Activated CD8-positive, alpha-beta T cell treated with anti-CD3 and anti-CD28 coated beads, Interleukin-2, amount 10 ng/mL, durations not matched to agents 7 days and 5 days (primary cell): ENCODE results near the gene ASPRV1. TPM values are rescaled to one million over a fixed set of nuclear protein-coding genes. Genes with fewer than 3 reads are reported as not detected.

Source experiments
- ATAC-seq: fragments of 150-1000 bp; cut with Tn5 transposase; one replicate; pipeline ENCODE4 v1.10.0; 2021; ENCODE audit warnings: moderate library complexity
- CTCF ChIA-PET: fragments of 350-600 bp; sonication (Branson Sonifier 250); formaldehyde crosslinking; loops from one replicate; lab custom pipeline; 2021; ENCODE audit warnings: antibody characterized with exemption; lab: Charles Lee
- POLR2A ChIA-PET: fragments of 350-600 bp; sonication (Branson Sonifier 250); formaldehyde crosslinking; loops from one replicate; lab custom pipeline; 2021; ENCODE audit warnings: antibody characterized with exemption; lab: Charles Lee
- DNase-seq: peaks from one replicate; pipeline ENCODE4 v3.0.0-alpha.2; 2020
- H3K27ac Mint-ChIP-seq: one replicate; pipeline ENCODE4 v1.8.0; 2021; ENCODE audit warnings: mild to moderate bottlenecking, mixed read lengths
- H3K27me3 Mint-ChIP-seq: one replicate; pipeline ENCODE4 v1.8.0; 2021; ENCODE audit warnings: low read depth, mixed read lengths
- H3K36me3 Mint-ChIP-seq: one replicate; pipeline ENCODE4 v1.8.0; 2021; ENCODE audit warnings: low read depth, mixed read lengths
- H3K4me1 Mint-ChIP-seq: one replicate; pipeline ENCODE4 v1.8.0; 2021; ENCODE audit warnings: low read depth, mixed read lengths
- H3K4me3 Mint-ChIP-seq: one replicate; pipeline ENCODE4 v1.8.0; 2021; ENCODE audit warnings: mild to moderate bottlenecking, mixed read lengths
- H3K9me3 Mint-ChIP-seq: one replicate; pipeline ENCODE4 v1.8.0; 2022; ENCODE audit warnings: mixed read lengths; ENCODE audit not compliant: insufficient read depth
- total RNA-seq, 2 experiments: library from RNA; stranded (reverse); gene quantifications; one replicate each; pipeline ENCODE4 v1.2.3, GENCODE V29; 2021

ASPRV1 gene
- total RNA-seq = under 1 TPM; 0.74 to 0.78 TPM

DNA sequence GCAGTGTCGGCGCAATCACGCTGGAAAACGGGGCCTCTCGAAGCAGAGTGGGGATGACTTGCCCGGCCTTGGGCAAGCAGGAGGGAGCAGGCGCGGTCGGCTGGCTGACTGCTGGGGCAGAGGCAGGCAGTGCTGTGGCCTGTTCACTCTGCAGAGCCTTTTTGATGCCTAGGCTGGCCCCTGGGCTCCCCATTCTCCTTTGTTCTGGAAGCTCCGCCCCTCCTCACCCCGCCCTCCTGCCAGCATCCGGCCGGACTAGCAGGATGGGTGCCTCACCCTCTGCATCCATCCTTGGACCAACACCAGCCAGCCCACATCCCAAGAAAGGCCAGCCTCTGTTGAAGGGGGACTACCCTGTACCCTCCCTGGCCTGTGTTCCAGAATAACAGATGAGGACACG, at the start of gene ASPRV1:
Gene ASPRV1 (minus strand): TSS at position 136 of the 400 bp plus-strand sequence. CDS start 195 bp downstream, outside the sequence.
- CTCF ChIA-PET = no interaction called here
- DNase-seq (no peak), ATAC-seq (no peak)
- Mint-ChIP-seq H3K9me3 (no peaks in the 10 kb centered on the region), H3K4me3 (no peak within 1 kb of the TSS), H3K27me3 (peaks cover 19% of the 10 kb centered on the region), H3K27ac (no peak within 1 kb of the TSS), H3K36me3 (no peaks in the 10 kb centered on the region), H3K4me1 (peaks cover 10% of the 10 kb centered on the region)
- POLR2A ChIA-PET = no interaction called here

DNA sequence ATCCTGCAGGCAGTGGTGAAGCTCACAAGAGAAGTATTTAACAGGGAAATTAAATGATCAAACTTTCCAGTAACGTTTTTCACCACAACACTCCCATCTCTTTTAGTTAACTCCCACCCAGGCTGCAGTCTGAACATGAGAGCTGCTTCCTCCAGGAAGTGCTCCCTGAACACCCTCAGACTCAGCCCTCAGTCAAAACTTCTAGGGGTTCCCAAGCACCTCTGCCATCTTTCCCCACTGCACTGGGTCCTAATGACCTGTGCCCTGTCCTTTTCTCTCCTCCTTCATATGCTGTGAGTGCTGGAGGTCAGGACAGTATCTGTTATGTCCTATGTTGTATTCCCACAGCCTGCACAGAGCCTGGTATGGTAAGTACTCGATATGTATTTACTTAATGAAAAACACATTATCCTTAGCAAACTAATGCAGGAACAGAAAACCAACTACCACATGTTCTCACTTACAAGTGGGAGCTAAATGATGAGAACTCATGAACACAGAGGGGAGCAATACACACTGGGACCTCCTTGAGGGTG, 49.2 kb upstream of the ASPRV1 start:
- POLR2A ChIA-PET = interaction anchor here (0.6 kb wide), 2 partner anchors 11 to 143 kb away, joined by 3 to 4 read pairs; no protein-coding TSS in a partner anchor
- CTCF ChIA-PET = no interaction called here
- peaks cover 20% of the 10 kb centered on the region for H3K4me1 Mint-ChIP-seq
- H3K4me3 Mint-ChIP-seq = no peak overlapping the region
- peaks cover 11% of the 10 kb centered on the region for H3K36me3 Mint-ChIP-seq
- no peak for ATAC-seq
- H3K27me3 Mint-ChIP-seq = no peaks in the 10 kb centered on the region
- H3K27ac Mint-ChIP-seq = no peak overlapping the region
- no peaks in the 10 kb centered on the region for H3K9me3 Mint-ChIP-seq
- no peak for DNase-seq

DNA sequence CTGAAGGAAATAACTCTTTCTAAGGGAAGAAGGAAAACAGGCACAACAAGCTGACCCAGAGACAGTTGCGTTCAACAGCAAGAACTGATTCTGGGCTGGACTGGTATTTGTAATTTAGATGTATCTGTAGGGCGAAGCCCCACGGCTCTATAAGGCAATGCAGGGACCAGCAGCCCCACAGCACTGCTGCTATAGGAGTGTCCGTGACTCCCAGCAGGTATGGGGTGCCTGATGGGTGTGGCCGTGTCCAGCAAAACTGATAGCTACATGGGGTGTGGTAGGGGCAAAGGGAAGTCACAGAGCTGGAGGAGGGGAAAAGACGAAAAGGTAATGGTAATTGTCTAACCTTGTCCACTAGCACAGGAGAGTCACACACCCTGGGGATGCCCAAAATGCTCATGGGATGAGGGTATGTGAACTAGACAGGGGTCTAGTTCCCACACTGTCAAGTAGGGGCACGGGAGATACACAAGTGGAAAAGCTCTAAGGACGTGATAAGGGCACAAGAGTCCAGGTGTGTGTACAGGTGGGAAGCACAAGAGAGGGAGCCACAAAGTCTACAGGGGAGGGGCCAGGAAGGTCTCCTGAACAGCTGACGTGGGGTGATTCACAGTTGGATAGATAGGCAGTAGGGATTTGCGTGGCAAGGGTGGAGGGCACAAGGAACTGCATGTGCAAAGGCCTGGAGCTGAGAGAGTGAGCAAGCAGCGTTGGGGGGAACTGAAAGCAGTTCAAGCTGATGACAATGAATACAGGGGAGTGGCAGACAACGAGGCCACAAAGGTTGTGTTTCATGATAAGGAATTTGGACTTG, 48.5 kb upstream of the ASPRV1 start:
- Mint-ChIP-seq H3K4me3 (no peak overlapping the region), H3K27ac (peak overlapping the region; percentile 14), H3K36me3 (peaks cover 6% of the 10 kb centered on the region), H3K9me3 (no peaks in the 10 kb centered on the region), H3K4me1 (peaks cover 16% of the 10 kb centered on the region), H3K27me3 (no peaks in the 10 kb centered on the region)
- ATAC-seq (no peak), DNase-seq (no peak)
- CTCF ChIA-PET = interaction anchor here (0.8 to 0.9 kb wide), 2 partner anchors 34 to 287 kb away, joined by 3 read pairs; no protein-coding TSS in a partner anchor
- POLR2A ChIA-PET = interaction anchor here (0.6 kb wide), 1 partner anchor 144 kb away, joined by 3 read pairs; no protein-coding TSS in a partner anchor

DNA sequence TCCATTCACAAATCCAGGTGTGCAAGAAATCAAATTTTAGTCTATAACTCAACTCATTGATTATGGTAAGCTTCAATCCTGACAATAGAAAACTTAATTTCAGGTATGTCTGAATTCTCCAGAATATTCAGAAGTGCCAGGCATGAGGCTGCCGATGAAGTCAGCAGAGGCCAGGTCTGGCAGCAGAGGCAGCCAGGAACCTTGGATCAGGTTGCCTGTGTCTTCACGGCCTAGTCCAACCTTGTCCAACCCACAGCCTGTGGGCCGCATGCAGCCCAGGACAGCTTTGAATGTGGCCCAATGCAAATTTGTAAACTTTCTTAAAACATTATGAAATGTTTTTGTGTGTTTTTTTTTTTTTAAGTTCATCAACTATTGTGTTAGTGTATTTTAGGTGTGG, 46.9 kb upstream of the ASPRV1 start:
- POLR2A ChIA-PET = interaction anchor here (0.5 to 0.6 kb wide), 2 partner anchors 20 to 200 kb away, joined by 3 read pairs; no protein-coding TSS in a partner anchor
- no peak overlapping the region for H3K27ac Mint-ChIP-seq
- H3K36me3 Mint-ChIP-seq = peaks cover 1% of the 10 kb centered on the region

DNA sequence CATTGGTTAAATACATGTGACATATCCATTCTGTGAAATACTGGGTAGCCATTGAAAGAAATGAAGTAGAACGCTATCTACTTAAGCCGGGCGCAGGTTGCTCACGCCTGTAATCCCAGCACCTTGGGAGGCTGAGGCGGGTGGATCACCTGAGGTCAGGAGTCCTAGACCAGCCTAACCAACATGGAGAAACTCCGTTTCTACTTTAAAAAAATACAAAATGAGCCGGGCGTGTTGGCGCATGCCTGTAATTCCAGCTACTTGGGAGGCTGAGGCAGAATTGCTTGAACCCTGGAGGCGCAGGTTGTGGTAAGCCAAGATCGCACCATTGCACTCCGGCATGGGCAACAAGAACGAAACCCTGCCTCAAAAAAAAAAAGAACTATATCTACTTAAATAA, 45.7 kb upstream of the ASPRV1 start:
- Mint-ChIP-seq H3K9me3 (no peaks in the 10 kb centered on the region), H3K4me3 (no peak overlapping the region), H3K36me3 (no peaks in the 10 kb centered on the region), H3K27ac (no peak overlapping the region), H3K4me1 (peaks cover 20% of the 10 kb centered on the region), H3K27me3 (no peaks in the 10 kb centered on the region)
- POLR2A ChIA-PET = no interaction called here
- no peak for DNase-seq
- ATAC-seq = no peak
- CTCF ChIA-PET = interaction anchor here (0.9 kb wide), 1 partner anchor 55 kb away, joined by 3 read pairs; no protein-coding TSS in a partner anchor

More for the DNA sequence above, 46.9 kb upstream of the ASPRV1 start:
- peaks cover 11% of the 10 kb centered on the region for H3K4me1 Mint-ChIP-seq
- CTCF ChIA-PET = interaction anchor here (1.1 kb wide), 1 partner anchor 54 kb away, joined by 4 read pairs; no protein-coding TSS in a partner anchor
- no peak for ATAC-seq
- DNase-seq = no peak
- H3K9me3 Mint-ChIP-seq = no peaks in the 10 kb centered on the region
- no peaks in the 10 kb centered on the region for H3K27me3 Mint-ChIP-seq
- H3K4me3 Mint-ChIP-seq = no peak overlapping the region

DNA sequence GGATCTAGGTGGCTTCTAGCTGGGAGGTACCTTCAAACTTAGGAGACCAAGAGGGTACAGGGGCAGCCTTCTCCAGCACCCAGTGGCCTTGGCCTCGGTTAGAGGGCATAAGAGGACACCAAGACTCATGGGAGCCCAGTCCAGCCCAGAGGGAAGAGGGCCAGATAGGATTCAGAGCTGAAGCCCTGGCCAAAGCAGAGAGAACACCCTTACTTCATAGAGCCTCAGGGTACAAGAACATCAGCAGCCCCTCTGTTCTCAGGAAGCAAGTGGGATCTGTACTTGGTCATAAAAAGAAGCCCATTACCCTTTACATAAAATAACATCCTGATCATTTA, 45.0 kb upstream of the ASPRV1 start:
- ATAC-seq = no peak
- peaks cover 23% of the 10 kb centered on the region for H3K4me1 Mint-ChIP-seq
- ChIA-PET CTCF (no interaction called here), POLR2A (interaction anchor here (0.6 kb wide), 1 partner anchor 128 kb away, joined by 4 read pairs; no protein-coding TSS in a partner anchor)
- DNase-seq = no peak
- no peaks in the 10 kb centered on the region for H3K9me3 Mint-ChIP-seq
- H3K36me3 Mint-ChIP-seq = no peaks in the 10 kb centered on the region
- H3K4me3 Mint-ChIP-seq = no peak overlapping the region
- H3K27ac Mint-ChIP-seq = no peak overlapping the region
- H3K27me3 Mint-ChIP-seq = no peaks in the 10 kb centered on the region

DNA sequence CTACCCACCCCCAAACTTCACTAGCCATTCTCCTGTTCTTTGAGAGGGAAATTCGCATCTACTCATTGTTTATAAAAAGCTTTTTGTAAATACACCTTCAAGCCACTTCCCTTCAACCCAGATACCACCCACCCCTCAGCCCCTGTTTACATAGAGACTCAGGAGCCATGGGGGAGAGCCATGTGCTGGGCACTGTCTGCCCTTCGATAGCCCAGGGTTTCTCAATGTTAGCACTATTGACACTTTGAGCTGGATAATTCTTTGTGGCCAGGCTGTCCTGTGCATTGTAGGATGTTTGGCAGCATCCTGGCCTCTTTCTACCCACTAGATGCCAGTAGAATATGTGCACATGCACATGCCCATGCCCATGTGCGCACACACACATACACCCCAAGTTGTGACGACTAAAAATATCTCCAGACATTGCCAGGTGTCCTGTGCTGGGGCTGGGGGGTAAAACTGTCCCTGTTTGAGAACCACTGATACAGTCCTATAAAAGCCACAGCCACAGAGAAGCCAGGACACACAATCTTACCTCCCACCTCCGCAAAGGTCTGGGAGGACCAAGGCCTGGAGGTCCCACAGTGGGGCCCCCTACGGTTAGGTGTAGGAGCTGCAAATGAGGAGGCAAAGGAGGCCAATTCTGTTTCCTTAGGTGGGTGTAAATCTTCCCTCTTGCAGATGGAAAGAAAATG, 44.5 kb upstream of the ASPRV1 start:
- ATAC-seq (no peak), DNase-seq (no peak)
- H3K27ac Mint-ChIP-seq = no peak overlapping the region
- no peaks in the 10 kb centered on the region for H3K27me3 Mint-ChIP-seq
- ChIA-PET CTCF (interaction anchor here (0.7 to 1.2 kb wide), 3 partner anchors 18 to 94 kb away, joined by 3 to 4 read pairs (median 4); no protein-coding TSS in a partner anchor), POLR2A (interaction anchor here (0.6 kb wide), 2 partner anchors 31 to 129 kb away, joined by 3 to 4 read pairs; no protein-coding TSS in a partner anchor)
- peaks cover 23% of the 10 kb centered on the region for H3K4me1 Mint-ChIP-seq
- no peaks in the 10 kb centered on the region for H3K36me3 Mint-ChIP-seq
- H3K4me3 Mint-ChIP-seq = no peak overlapping the region
- no peaks in the 10 kb centered on the region for H3K9me3 Mint-ChIP-seq

DNA sequence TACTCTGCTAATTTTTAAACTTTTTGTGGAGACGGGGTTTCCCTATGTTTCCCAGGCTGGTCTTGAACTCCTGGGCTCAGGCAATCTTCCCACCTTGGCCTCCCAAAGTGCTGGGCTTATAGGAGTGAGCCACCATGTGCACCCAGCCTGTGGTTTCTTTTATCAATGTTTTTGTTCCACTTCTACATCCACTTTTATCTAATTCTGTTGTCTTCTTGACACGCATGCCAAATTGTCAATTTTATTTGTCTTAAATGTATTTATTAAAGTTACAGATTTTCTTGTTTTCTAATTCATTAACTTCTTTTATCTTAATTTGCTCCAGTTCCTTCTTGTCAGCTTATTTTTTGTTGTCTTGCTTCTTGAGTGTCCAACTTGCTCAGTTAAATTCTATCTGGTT, 43.8 kb upstream of the ASPRV1 start:
- ATAC-seq = no peak
- H3K36me3 Mint-ChIP-seq = no peaks in the 10 kb centered on the region
- ChIA-PET CTCF (interaction anchor here (0.7 to 1.2 kb wide), 3 partner anchors 19 to 93 kb away, joined by 3 to 4 read pairs (median 4); no protein-coding TSS in a partner anchor), POLR2A (interaction anchor here (0.6 kb wide), 1 partner anchor 31 kb away, joined by 3 read pairs; no protein-coding TSS in a partner anchor)
- H3K9me3 Mint-ChIP-seq = no peaks in the 10 kb centered on the region
- no peak overlapping the region for H3K27ac Mint-ChIP-seq
- no peaks in the 10 kb centered on the region for H3K27me3 Mint-ChIP-seq
- H3K4me1 Mint-ChIP-seq = peaks cover 17% of the 10 kb centered on the region
- DNase-seq = no peak
- H3K4me3 Mint-ChIP-seq = no peak overlapping the region

DNA sequence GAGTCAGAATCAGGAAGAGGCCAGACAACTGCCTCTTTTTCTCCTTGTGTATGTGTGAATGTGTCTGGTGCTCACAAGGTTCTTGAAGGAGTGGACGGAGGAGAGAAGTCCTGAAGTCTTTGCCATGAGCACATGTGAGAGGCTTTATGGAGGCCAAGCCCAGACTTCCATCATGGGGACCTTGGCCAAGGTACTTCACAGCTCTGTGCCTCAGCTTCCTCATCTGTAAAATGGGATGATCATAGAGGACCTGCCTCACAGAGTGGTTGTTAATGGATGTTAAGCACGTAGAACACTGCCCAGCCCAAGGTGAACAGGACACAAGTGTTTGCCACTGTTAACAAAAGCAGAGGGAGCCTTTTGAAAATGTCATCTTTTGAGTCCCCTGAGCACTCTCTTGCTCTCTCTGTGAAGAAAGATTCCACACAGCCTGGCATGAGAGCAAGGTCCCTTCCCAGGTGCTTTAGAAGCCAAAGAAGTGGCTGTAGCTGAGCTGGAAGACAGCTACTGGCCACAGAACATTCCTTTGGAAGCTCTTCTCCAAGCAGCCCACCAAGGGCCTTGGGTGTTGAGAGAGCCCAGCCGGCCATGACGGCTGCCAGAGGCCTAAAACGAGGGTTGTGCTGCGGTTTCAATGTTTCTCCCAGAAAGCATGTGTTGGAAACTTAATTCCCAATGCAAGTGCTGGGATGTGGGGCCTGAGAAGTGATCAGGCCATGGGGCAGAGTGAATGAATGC, 41.8 kb upstream of the ASPRV1 start:
- POLR2A ChIA-PET = no interaction called here
- no peak overlapping the region for H3K27ac Mint-ChIP-seq
- CTCF ChIA-PET = no interaction called here

DNA sequence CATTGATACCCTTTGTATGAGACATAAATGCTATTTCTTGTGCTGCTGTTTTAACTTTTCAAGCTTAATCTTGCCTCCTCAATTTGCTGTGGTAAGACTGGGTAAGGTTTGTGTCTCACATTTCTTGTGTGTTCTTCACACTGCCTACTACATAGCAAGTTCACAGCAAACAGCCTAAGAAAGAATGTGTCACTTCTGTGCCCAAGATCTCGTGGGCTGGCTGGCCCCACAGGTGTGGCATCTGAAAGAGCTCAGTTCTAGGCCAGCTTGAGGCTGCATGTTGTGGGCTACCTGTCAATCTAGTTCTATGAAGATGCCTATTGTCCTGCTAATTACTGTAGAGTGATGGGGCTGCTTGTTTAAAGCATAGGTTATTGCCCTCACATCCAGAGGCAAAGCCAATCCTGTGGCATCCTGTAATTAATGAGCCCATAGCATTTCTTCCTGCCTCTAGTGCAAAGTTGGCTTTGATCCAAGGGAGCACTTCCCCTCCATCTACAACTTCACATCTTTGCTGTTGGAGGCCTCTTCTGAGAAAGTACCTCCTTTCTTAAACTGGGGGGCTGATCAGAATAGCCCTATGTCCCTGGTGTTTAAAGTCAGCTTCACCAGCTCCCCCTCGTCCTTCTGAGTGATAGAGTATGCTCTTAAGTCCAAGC, 40.9 kb upstream of the ASPRV1 start:
- no peak overlapping the region for H3K4me3 Mint-ChIP-seq
- POLR2A ChIA-PET = interaction anchor here (0.5 to 0.8 kb wide), 2 partner anchors 22 to 999 kb away, joined by 3 to 4 read pairs; no protein-coding TSS in a partner anchor
- no peaks in the 10 kb centered on the region for H3K9me3 Mint-ChIP-seq
- H3K27me3 Mint-ChIP-seq = no peaks in the 10 kb centered on the region
- DNase-seq (no peak), ATAC-seq (no peak)
- CTCF ChIA-PET = no interaction called here
- no peak overlapping the region for H3K27ac Mint-ChIP-seq
- no peaks in the 10 kb centered on the region for H3K36me3 Mint-ChIP-seq
- peaks cover 24% of the 10 kb centered on the region for H3K4me1 Mint-ChIP-seq

More for the DNA sequence above, 41.8 kb upstream of the ASPRV1 start:
- Mint-ChIP-seq H3K4me3 (no peak overlapping the region), H3K36me3 (no peaks in the 10 kb centered on the region), H3K27me3 (no peaks in the 10 kb centered on the region), H3K9me3 (no peaks in the 10 kb centered on the region), H3K4me1 (peaks cover 19% of the 10 kb centered on the region)
- ATAC-seq (no peak), DNase-seq (no peak)
